GM12891 (cell line): ENCODE results near the gene TXNDC2.
"Not testable (repeated sequence)": the region's sequence is repeated elsewhere in the genome, so short reads cannot be mapped to it uniquely, and the experiment has no call there.

Experiments used
- DNase-seq: peaks from one replicate; pipeline ENCODE4 v3.0.0; 2011; ENCODE audit warnings: low spot score; ENCODE audit not compliant: insufficient read length
- FAIRE-seq: peaks from 2 replicates; lab custom pipeline; 2011; peaks lifted over from hg19 to GRCh38; lab: Jason Lieb, UNC
- PAX5 ChIP-seq: IDR thresholded peaks from 2 replicates; pipeline ENCODE4 v1.6.1; 2011; ENCODE audit warnings: low read length, moderate library complexity, mild to moderate bottlenecking; ENCODE audit not compliant: insufficient read depth, severe bottlenecking
- POLR2A ChIP-seq: IDR thresholded peaks from 2 replicates; pipeline ENCODE4 v1.6.1; 2011; ENCODE audit warnings: low read depth, low read length, control low read depth
- POLR2AphosphoS5 ChIP-seq: IDR thresholded peaks from 2 replicates; pipeline ENCODE4 v1.6.1; 2011; ENCODE audit warnings: low read depth, low read length, control low read depth
- POU2F2 ChIP-seq: IDR thresholded peaks from 2 replicates; pipeline ENCODE4 v1.6.1; 2011; ENCODE audit warnings: low read depth, mild to moderate bottlenecking, control low read depth, low read length, moderate library complexity
- SPI1 ChIP-seq: IDR thresholded peaks from 2 replicates; pipeline ENCODE4 v1.6.1; 2011; ENCODE audit warnings: low read depth, low read length, control low read depth
- TAF1 ChIP-seq: IDR thresholded peaks from 2 replicates; pipeline ENCODE4 v1.6.1; 2011; ENCODE audit warnings: low read depth, low read length, control low read depth

TXNDC2 gene

DNA sequence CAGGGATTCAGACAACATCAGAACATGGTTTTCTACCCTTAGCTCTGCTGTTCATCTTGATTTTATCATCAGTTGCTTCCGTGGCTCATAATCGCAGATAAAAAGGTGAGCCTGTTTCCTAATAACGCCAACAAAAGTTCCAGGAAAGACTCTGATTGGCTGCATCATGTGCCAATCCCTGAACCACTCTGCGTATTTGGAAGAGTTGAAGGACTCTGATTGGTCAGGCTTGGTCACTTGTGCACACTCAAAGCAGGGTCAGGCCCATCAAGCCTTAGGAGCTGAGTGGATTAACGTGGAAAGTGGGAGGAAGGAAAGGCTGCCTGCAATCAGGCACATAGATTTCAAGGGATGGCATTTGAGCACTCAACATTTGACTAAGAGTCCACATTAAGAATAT, 11.4 kb downstream of the TXNDC2 start:
- DNase-seq: no peak
- TF ChIP-seq PAX5 (no peak), POU2F2 (no peak), SPI1 (no peak), POLR2AphosphoS5 (no peak), TAF1 (no peak), POLR2A (no peak)
- no peak for FAIRE-seq

DNA sequence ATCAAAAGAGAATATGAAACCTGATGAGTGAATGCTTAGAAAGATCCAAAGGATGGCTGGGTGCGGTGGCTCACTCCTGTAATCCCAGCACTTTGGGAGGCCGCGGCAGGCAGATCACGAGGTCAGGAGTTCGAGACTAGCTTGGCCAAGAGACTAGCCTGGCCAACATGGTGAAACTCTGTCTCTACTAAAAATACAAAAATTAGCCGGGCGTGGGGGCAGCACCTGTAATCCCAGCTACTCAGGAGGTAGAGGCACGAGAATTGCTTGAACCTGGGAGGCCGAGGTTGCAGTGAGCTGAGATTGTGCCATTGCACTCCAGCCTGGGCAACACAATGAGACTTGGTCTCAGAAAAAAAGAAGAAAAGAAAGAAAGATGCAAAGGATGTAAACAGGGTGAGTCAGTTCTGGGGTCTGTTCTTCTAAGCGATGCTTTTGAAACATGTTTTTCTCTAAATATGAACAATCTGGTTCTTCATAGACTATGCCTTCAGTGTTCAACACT, 12.1 kb downstream of the TXNDC2 start:
- DNase-seq, FAIRE-seq: not testable (repeated sequence)

DNA sequence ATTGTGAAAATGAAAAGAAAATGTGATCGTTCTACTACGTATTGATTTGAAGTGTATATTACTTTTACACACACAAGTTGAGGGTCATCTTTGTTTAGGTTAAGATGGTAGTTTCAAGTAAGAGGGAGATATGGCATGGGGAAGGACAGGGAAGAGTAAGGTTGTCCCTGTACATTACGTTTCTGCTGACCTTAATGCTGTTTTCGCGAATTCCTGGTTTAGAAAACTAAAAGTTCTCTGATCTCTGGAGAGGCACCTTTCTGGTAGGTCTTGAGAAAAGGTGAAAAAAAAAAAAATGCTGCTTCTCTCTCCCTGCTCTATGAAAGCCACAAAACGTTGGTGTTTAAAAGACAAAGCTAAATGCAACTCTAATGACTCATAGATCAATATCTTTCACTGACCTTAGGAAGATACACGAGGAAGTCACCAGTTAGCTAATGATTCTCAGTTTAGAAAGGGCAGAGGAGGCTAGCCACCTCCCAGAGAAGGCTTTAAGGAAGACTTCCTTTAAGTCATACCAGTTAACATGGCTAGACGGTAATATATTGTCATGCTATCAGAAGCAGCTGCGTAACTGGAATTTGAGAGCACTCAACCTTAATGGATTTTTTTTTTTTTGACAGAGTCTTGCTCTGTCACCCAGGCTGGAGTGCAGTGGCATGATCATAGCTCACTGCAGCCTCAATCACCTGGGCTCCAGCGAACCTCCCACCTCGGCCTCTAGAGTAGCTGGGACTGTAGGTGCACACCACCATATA, 13.2 kb downstream of the TXNDC2 start:
- TF ChIP-seq POLR2AphosphoS5 (no peak), TAF1 (no peak), POLR2A (no peak), SPI1 (no peak), POU2F2 (no peak)
- FAIRE-seq (no peak), DNase-seq (no peak)

DNA sequence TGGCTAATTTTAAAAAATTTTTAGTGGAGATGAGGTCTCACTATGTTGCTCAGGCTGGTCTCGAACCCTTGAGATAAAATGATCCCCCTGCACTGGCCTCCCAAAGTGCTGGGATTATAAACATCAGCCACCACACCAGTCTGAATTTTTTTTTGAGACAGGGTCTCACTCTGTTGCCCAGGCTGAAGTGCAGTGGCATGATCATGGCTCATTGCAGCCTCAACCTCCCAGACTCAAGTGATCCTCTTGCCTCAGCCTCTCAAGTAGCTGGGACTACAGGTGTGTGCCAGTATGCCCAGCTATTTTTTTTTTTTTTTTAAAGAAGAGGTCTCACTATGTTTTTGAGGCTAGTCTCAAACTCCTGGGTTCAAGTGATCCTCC, 13.8 kb downstream of the TXNDC2 start:
- not testable (repeated sequence) for DNase-seq, FAIRE-seq

DNA sequence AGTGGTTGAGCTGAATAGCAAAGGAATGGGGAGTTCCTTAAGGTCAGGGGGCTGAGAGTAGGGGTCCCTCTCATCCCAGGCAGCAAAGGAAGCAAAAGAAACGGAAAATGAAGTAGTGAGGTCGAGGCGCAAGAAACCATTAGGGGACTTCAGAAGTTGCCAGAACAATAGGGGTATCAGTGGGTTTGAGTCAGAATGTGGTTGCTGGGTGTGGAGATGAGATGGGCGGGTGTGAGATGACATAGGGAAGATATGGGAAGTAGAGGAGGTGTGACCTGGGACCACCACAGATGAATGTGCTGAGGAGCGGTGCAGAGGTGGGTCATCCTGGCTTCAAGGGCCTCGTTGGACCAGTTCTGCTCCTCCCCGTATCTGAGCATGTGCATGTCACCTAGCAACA, 14.9 kb downstream of the TXNDC2 start:
- no peak for TF ChIP-seq POU2F2
- no peak for TF ChIP-seq TAF1
- no peak for TF ChIP-seq SPI1
- TF ChIP-seq PAX5: no peak
- TF ChIP-seq POLR2A: no peak
- TF ChIP-seq POLR2AphosphoS5: no peak
- no peak for FAIRE-seq
- DNase-seq: no peak

DNA sequence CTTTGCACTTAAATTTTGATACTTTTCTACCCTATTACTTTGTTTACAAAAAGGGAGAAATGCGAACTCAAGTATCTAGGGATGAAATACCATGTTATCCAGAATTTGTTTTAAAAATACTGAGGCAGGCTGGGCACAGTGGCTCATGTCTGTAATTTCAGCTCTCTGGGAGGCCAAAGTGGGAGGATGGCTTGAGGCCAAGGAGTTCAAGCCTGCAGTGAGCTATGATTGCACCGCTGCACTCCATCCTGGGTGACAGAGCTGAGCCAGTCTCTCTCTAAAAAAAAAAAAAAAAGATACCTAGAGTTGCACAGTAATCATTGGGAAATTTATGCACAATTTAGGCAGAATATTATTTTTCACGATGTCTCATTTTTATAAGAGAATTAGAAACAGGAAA, 15.6 kb downstream of the TXNDC2 start:
- FAIRE-seq (no peak), DNase-seq (no peak)
- TF ChIP-seq POLR2A (no peak), SPI1 (no peak), PAX5 (no peak), POU2F2 (no peak), POLR2AphosphoS5 (no peak), TAF1 (no peak)

DNA sequence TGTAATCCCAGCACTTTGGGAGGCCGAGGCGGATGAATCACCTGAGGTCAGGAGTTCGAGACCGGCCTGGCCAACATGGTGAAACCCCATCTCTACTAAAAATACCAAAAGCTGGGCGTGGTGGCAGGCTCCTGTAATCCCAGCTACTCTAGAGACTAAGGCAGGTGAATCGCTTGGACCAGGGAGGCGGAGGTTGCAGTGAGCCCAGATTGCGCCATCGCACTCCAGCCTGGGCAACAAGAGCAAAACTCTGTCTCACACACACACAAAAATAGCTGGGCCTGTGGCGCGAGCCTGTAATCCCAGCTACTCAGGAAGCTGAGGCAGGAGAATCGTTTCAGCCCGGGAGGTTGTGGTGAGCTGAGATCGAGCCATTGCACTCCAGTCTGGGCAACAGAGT, 16.5 kb downstream of the TXNDC2 start:
- not testable (repeated sequence) for DNase-seq, FAIRE-seq

DNA sequence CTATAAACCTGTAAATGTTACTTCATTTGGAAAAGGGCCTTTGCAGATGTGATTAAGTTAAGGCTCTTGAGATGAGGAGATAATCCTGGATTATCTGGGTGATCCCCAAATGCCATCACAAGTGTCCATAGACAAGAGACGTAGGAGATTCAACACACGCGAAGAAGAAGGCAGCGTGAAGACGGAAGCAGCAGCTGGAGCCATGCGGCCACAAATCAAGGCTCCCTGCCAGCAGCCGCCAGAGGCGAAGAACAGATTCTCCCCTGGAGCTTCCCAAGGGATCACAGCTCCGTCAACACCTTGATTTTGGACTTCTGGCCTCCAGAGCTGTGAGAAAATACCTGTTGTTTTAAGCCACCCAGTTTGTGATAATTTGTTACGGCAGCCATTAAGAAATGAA, 17.1 kb downstream of the TXNDC2 start:
- TF ChIP-seq SPI1 (no peak), TAF1 (no peak), POLR2A (no peak), PAX5 (no peak), POLR2AphosphoS5 (no peak), POU2F2 (no peak)
- DNase-seq: no peak
- FAIRE-seq: no peak

DNA sequence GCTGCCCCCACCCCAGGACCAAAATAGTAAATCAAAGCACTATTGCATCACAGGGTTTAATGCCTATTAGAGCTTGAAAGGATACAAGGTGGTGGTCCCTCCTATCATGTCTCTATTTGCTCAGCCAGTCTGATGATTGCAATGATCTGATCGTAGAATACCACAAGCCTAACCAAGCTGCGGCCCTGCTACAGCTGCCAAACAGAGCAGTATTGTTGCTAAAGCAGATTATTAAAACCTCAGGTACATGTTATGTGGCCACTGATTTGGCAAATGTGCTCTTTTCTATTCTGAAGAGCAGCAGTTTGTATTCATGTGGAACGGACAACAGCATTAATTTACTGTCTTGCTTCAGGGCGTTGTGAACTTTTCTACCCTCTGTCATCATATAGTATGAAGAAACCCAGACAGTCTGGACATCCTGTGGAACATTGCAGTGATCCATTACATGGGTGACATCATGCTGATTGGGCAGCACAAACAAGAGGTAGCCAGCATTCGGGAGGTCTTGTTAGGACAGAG, 19.7 kb downstream of the TXNDC2 start:
- DNase-seq: no peak
- TF ChIP-seq POLR2A: no peak
- TF ChIP-seq POU2F2: no peak
- TF ChIP-seq PAX5: no peak
- TF ChIP-seq TAF1: no peak
- no peak for FAIRE-seq

DNA sequence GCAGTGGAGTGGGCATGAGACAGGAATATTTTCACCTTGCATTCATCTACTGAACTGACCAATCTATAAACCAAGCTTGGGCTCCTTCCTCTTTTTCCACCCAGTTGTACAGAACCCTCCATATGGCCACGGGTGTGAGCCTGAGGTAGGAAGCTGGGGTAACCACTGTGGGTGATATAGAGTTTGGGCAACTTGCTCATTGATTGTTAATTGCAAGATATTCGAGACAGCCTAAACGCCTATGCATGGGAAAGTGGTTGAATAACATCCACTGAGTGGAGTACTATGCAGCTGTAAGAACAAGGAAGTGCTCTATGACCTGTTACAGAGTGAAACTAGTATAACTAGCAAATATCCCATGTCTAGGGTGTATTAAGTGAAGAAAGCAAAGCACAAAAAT, 20.7 kb downstream of the TXNDC2 start:
- FAIRE-seq (no peak), DNase-seq (no peak)
- TF ChIP-seq SPI1 (0 out of 2 replicates have a peak, but pooled peaks have one; percentile 19), PAX5 (no peak)

DNA sequence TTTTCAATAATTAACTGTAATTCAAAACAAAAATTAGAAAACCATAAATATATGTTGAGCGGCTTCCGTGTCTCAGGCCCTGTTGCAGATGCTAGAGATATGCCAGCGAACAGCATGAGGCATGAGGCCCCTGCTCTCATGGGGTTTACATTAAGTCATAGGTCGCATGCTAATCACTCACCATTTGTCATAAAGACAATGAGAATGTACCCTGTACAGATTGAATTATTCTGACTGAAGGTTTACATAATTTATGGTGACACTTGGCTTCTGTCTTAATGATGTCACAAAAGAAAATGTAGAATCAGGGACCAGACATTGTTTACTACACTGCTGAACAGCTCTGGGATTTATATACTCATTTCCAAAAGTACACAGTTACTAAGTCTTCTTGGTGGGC, 22.1 kb downstream of the TXNDC2 start:
- FAIRE-seq (no peak), DNase-seq (no peak)
- TF ChIP-seq POU2F2: no peak
- no peak for TF ChIP-seq PAX5
- no peak for TF ChIP-seq POLR2AphosphoS5
- no peak for TF ChIP-seq POLR2A
